Nephron progenitor cell (in vitro differentiated cells): ENCODE results near the gene ADAR.

ENCODE experiments used
- DNase-seq: peaks from one replicate; pipeline ENCODE4 v3.0.0; 2021
- H3K27ac Mint-ChIP-seq: 2 replicates; pipeline ENCODE4 v1.8.0; 2021; ENCODE audit warnings: mild to moderate bottlenecking, moderate library complexity, mixed read lengths
- H3K27me3 Mint-ChIP-seq: 2 replicates; pipeline ENCODE4 v1.8.0; 2021; ENCODE audit warnings: mild to moderate bottlenecking, low read depth, mixed read lengths; ENCODE audit not compliant: poor library complexity
- H3K36me3 Mint-ChIP-seq: 2 replicates; pipeline ENCODE4 v1.8.0; 2021; ENCODE audit warnings: low read depth, mixed read lengths
- H3K4me1 Mint-ChIP-seq: 2 replicates; pipeline ENCODE4 v1.8.0; 2021; ENCODE audit warnings: mixed read lengths
- H3K4me3 Mint-ChIP-seq: 2 replicates; pipeline ENCODE4 v1.8.0; 2021; ENCODE audit warnings: mild to moderate bottlenecking, moderate library complexity, mixed read lengths
- H3K9me3 Mint-ChIP-seq: 2 replicates; pipeline ENCODE4 v1.8.0; 2021; ENCODE audit warnings: mild to moderate bottlenecking, moderate library complexity, mixed read lengths
- TF ChIP-seq, protein P1 (sequence below): fragments of 200-600 bp; sonication (generic); IDR thresholded peaks from 2 replicates; pipeline ENCODE4 v1.5.0; 2021; ENCODE audit warnings: antibody characterized with exemption

Gene ADAR

DNA sequence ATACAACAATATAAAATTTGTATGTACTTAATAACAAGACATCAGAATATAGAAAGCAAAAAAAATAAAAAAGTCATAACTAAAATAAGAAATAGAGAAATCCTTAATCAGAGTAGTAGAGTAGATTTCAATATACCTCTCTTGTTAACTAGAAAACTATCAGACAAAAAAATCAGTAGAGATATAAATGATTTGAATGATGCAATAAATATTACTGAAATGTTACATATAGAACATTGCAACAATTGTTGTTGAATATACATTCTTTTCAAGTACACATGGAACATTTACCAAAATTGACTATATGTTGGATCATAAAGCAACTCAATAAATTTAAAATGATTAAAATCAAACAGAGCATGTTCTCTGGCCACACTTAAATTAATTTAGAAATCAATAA lies 31.9 kb upstream of the ADAR start:
- Mint-ChIP-seq H3K4me3 (no peak overlapping the region), H3K4me1 (no peaks in the 10 kb centered on the region), H3K27me3 (peaks cover 14% of the 10 kb centered on the region), H3K9me3 (peaks cover 46% of the 10 kb centered on the region), H3K36me3 (no peaks in the 10 kb centered on the region), H3K27ac (no peak overlapping the region)
- TF ChIP-seq, protein P1, sequence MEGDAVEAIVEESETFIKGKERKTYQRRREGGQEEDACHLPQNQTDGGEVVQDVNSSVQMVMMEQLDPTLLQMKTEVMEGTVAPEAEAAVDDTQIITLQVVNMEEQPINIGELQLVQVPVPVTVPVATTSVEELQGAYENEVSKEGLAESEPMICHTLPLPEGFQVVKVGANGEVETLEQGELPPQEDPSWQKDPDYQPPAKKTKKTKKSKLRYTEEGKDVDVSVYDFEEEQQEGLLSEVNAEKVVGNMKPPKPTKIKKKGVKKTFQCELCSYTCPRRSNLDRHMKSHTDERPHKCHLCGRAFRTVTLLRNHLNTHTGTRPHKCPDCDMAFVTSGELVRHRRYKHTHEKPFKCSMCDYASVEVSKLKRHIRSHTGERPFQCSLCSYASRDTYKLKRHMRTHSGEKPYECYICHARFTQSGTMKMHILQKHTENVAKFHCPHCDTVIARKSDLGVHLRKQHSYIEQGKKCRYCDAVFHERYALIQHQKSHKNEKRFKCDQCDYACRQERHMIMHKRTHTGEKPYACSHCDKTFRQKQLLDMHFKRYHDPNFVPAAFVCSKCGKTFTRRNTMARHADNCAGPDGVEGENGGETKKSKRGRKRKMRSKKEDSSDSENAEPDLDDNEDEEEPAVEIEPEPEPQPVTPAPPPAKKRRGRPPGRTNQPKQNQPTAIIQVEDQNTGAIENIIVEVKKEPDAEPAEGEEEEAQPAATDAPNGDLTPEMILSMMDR = no peak
- no peak for DNase-seq

DNA sequence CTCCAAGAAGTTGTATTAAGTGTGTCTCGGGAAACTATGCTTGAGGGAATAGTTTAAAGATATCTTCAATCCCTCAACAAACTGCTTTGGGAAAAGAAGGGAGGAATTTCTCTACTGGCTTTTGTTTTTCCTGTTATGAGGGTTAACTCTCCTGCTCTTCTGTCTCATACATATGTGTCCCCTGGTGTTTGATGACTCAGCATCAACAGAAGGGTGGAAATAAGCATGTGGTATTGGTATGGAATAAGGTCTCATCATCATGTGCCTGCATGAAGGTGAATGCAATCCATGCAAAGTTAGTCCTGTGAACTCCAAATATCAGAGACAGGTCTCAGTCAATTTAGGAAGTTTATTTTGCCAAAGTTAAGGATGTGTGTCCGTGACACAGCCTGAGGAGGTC lies 27.2 kb upstream of the ADAR start:
- Mint-ChIP-seq H3K9me3 (peaks cover 46% of the 10 kb centered on the region), H3K27ac (no peak overlapping the region), H3K27me3 (peaks cover 25% of the 10 kb centered on the region), H3K4me1 (no peaks in the 10 kb centered on the region), H3K4me3 (no peak overlapping the region), H3K36me3 (peaks cover 2% of the 10 kb centered on the region)
- DNase-seq = no peak
- TF ChIP-seq, protein P1 = no peak

DNA sequence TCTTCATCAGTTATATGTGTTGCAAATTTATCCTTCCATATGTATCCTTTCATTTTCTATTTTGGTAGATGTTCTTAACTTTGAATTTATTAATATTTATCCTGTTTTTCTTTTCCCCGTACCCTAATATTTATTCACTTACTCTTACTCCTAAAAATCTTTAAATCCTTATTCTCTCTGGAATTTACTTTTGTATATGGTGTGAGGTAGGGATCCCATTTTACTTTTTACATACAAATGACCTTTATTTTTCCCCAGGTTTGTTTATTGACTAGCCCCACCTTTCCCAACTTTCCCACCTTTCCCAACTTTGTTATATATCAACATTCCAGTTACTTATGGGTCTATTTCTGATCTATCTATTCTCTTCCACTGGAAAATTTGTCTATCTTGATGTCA lies 21.7 kb upstream of the ADAR start:
- no peak overlapping the region for H3K27ac Mint-ChIP-seq
- no peak for DNase-seq
- peaks cover 19% of the 10 kb centered on the region for H3K36me3 Mint-ChIP-seq
- TF ChIP-seq, protein P1 = no peak
- peaks cover 22% of the 10 kb centered on the region for H3K27me3 Mint-ChIP-seq
- H3K4me1 Mint-ChIP-seq = peaks cover 17% of the 10 kb centered on the region
- H3K4me3 Mint-ChIP-seq = no peak overlapping the region
- H3K9me3 Mint-ChIP-seq = peaks cover 35% of the 10 kb centered on the region

DNA sequence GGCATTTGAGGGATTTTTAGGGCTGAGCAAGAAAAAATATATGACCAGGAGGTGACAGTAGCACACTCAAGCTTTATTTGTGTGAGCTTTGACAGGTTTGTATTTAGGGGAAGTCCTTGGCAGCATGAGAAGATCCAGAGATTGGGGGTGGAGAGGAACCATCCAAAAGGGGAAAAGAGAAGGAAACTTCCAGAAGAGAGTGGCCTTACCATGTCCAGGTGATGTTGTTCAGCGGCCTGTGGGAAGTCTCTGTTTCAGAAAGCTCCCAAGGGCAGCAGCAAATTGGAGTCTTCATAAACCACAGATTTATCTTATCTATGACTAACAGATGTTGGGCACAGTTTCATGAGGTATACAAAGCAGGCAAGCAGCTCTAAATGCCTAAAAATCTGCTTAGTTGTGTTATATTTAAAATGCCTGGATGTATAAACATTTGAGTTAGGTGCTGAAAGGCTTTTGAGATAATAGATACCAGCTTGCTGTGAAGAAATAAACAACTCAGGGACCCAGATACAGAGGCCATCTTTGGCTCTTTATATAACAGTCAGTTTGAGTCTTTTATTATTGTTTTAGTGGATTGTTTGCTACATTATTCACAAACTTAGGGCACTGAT lies 21.2 kb upstream of the ADAR start:
- TF ChIP-seq, protein P1 = no peak
- peaks cover 18% of the 10 kb centered on the region for H3K27me3 Mint-ChIP-seq
- no peak for DNase-seq
- H3K4me1 Mint-ChIP-seq = peaks cover 17% of the 10 kb centered on the region
- H3K36me3 Mint-ChIP-seq = peaks cover 19% of the 10 kb centered on the region
- H3K27ac Mint-ChIP-seq = no peak overlapping the region
- H3K9me3 Mint-ChIP-seq = peaks cover 35% of the 10 kb centered on the region
- peak overlapping the region; percentile 93 for H3K4me3 Mint-ChIP-seq

DNA sequence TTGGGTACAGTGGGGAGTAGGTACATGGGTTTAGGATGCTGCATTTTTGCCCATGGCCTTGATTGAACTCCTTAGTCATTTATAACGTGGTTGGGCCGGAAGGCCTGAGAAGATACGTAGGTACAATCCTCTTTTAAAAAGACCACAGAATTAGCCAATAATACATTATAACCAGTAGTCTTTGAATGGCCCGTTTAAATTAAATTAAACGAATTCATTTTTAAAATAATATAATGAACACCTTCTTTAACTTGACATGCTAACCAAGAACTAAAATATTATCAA lies 20.1 kb upstream of the ADAR start:
- peak overlapping the region; percentile 93 for H3K4me3 Mint-ChIP-seq
- TF ChIP-seq, protein P1 = no peak
- no peak for DNase-seq
- H3K4me1 Mint-ChIP-seq = peaks cover 17% of the 10 kb centered on the region
- peaks cover 14% of the 10 kb centered on the region for H3K27me3 Mint-ChIP-seq
- H3K9me3 Mint-ChIP-seq = peaks cover 35% of the 10 kb centered on the region
- H3K36me3 Mint-ChIP-seq = peaks cover 21% of the 10 kb centered on the region
- H3K27ac Mint-ChIP-seq = peak overlapping the region; percentile 95
